Activated naive CD8-positive, alpha-beta T cell treated with anti-CD3 and anti-CD28 coated beads, Interleukin-2, amount 10 ng/mL, durations not matched to agents 7 days and 5 days (primary cell): ENCODE results near the gene PSMD8. TPM values are rescaled to one million over a fixed set of nuclear protein-coding genes. Genes with fewer than 3 reads are reported as not detected.
A peak's percentile ranks its signal among the peaks of the same experiment; 100 is the strongest.
"Not testable (repeated sequence)": the region's sequence is repeated elsewhere in the genome, so short reads cannot be mapped to it uniquely, and the experiment has no call there.

Experiments
- ATAC-seq: fragments of 150-1000 bp; cut with Tn5 transposase; one replicate; pipeline ENCODE4 v1.10.0; 2021; ENCODE audit warnings: low read depth, moderate library complexity
- POLR2A ChIA-PET: fragments of 350-600 bp; sonication (Branson Sonifier 250); formaldehyde crosslinking; loops from one replicate; lab custom pipeline; 2021; ENCODE audit warnings: antibody characterized with exemption; lab: Charles Lee
- DNase-seq: peaks from one replicate; pipeline ENCODE4 v3.0.0; 2021
- H3K27ac Mint-ChIP-seq: one replicate; pipeline ENCODE4 v1.8.0; 2022; ENCODE audit warnings: mild to moderate bottlenecking, mixed read lengths
- H3K27me3 Mint-ChIP-seq: one replicate; pipeline ENCODE4 v1.8.0; 2022; ENCODE audit warnings: mild to moderate bottlenecking, moderate library complexity, mixed read lengths
- H3K36me3 Mint-ChIP-seq: one replicate; pipeline ENCODE4 v1.8.0; 2021; ENCODE audit warnings: mild to moderate bottlenecking, mixed read lengths
- H3K4me1 Mint-ChIP-seq: one replicate; pipeline ENCODE4 v1.8.0; 2021; ENCODE audit warnings: mixed read lengths
- H3K4me3 Mint-ChIP-seq: one replicate; pipeline ENCODE4 v1.8.0; 2022; ENCODE audit warnings: mild to moderate bottlenecking, moderate library complexity, mixed read lengths
- H3K9me3 Mint-ChIP-seq: one replicate; pipeline ENCODE4 v1.8.0; 2021; ENCODE audit warnings: mixed read lengths
- total RNA-seq, 2 experiments: library from RNA; stranded (reverse); gene quantifications; one replicate each; pipeline ENCODE4 v1.2.3, GENCODE V29; 2021

Gene PSMD8
- total RNA-seq, 2 experiments from 2014 or later = 127 to 131 TPM

GRCh38 chr19:38411898-38412297 is 37.5 kb downstream of the PSMD8 start:
- not testable (repeated sequence) for ATAC-seq, H3K4me1 Mint-ChIP-seq, H3K27me3 Mint-ChIP-seq, H3K9me3 Mint-ChIP-seq, H3K27ac Mint-ChIP-seq, DNase-seq, H3K36me3 Mint-ChIP-seq, H3K4me3 Mint-ChIP-seq
- POLR2A ChIA-PET = interaction anchor here (1.2 kb wide), 1 partner anchor 8 kb away, joined by 4 read pairs; the partner anchor contains the start of gene FAM98C

GRCh38 chr19:38412491-38412890 is 38.1 kb downstream of the PSMD8 start:
- DNase-seq (no peak), ATAC-seq (no peak)
- Mint-ChIP-seq H3K4me1 (peaks cover 8% of the 10 kb centered on the region), H3K27me3 (no peaks in the 10 kb centered on the region), H3K9me3 (no peaks in the 10 kb centered on the region), H3K4me3 (no peak overlapping the region), H3K27ac (no peak overlapping the region), H3K36me3 (peaks cover 2% of the 10 kb centered on the region)
- POLR2A ChIA-PET = interaction anchor here (1.2 kb wide), 1 partner anchor 9 kb away, joined by 4 read pairs; the partner anchor contains the start of gene FAM98C

- Mint-ChIP-seq H3K27ac (no peak overlapping the region), H3K4me1 (peaks cover 13% of the 10 kb centered on the region), H3K4me3 (no peak overlapping the region), H3K36me3 (peaks cover 2% of the 10 kb centered on the region), H3K27me3 (no peaks in the 10 kb centered on the region), H3K9me3 (no peaks in the 10 kb centered on the region)
- DNase-seq (no peak), ATAC-seq (no peak)
- POLR2A ChIA-PET = interaction anchor here (1.0 to 1.2 kb wide), 2 partner anchors 9 kb away, joined by 3 to 4 read pairs; partner anchors contain the start of gene FAM98C
Observed at GRCh38 chr19:38412961-38413360, 38.6 kb downstream of the PSMD8 start.

GRCh38 chr19:38413416-38413815 is 39.0 kb downstream of the PSMD8 start:
- DNase-seq (no peak), ATAC-seq (no peak)
- POLR2A ChIA-PET = interaction anchor here (1.0 kb wide), 1 partner anchor 10 kb away, joined by 3 read pairs; no protein-coding TSS in a partner anchor
- no peaks in the 10 kb centered on the region for H3K9me3 Mint-ChIP-seq
- H3K27me3 Mint-ChIP-seq = no peaks in the 10 kb centered on the region
- no peak overlapping the region for H3K4me3 Mint-ChIP-seq
- H3K4me1 Mint-ChIP-seq = peaks cover 14% of the 10 kb centered on the region
- H3K36me3 Mint-ChIP-seq = peaks cover 2% of the 10 kb centered on the region
- no peak overlapping the region for H3K27ac Mint-ChIP-seq

- POLR2A ChIA-PET = interaction anchor here (1.1 kb wide), 1 partner anchor 14 kb away, joined by 4 read pairs; the partner anchor contains the start of gene FAM98C
- H3K27ac Mint-ChIP-seq = peak overlapping the region; percentile 82
- no peaks in the 10 kb centered on the region for H3K36me3 Mint-ChIP-seq
- H3K9me3 Mint-ChIP-seq = no peaks in the 10 kb centered on the region
- peaks cover 17% of the 10 kb centered on the region for H3K4me1 Mint-ChIP-seq
- peak overlapping the region; percentile 77 for H3K4me3 Mint-ChIP-seq
- no peak for ATAC-seq
- peaks cover 2% of the 10 kb centered on the region for H3K27me3 Mint-ChIP-seq
- no peak for DNase-seq
Observed at GRCh38 chr19:38417146-38417543, 42.8 kb downstream of the PSMD8 start.

- Mint-ChIP-seq H3K4me1 (peaks cover 17% of the 10 kb centered on the region), H3K27me3 (peaks cover 2% of the 10 kb centered on the region), H3K36me3 (no peaks in the 10 kb centered on the region), H3K27ac (peak overlapping the region; percentile 82), H3K4me3 (peak overlapping the region; percentile 77), H3K9me3 (no peaks in the 10 kb centered on the region)
- POLR2A ChIA-PET = interaction anchor here (1.1 kb wide), 1 partner anchor 14 kb away, joined by 4 read pairs; the partner anchor contains the start of gene FAM98C
- peak; percentile 75 for DNase-seq
- ATAC-seq = peak; percentile 90
Observed at GRCh38 chr19:38417544-38418506, 43.5 kb downstream of the PSMD8 start.

GRCh38 chr19:38420935-38421334 is 46.6 kb downstream of the PSMD8 start:
- no peaks in the 10 kb centered on the region for H3K9me3 Mint-ChIP-seq
- POLR2A ChIA-PET = no interaction called here
- DNase-seq (no peak), ATAC-seq (no peak)
- H3K27ac Mint-ChIP-seq = no peak overlapping the region
- no peaks in the 10 kb centered on the region for H3K36me3 Mint-ChIP-seq
- peaks cover 2% of the 10 kb centered on the region for H3K27me3 Mint-ChIP-seq
- no peak overlapping the region for H3K4me3 Mint-ChIP-seq
- H3K4me1 Mint-ChIP-seq = peaks cover 20% of the 10 kb centered on the region

GRCh38 chr19:38421856-38422255 is 47.5 kb downstream of the PSMD8 start:
- H3K27ac Mint-ChIP-seq = no peak overlapping the region
- ATAC-seq (no peak), DNase-seq (no peak)
- no peaks in the 10 kb centered on the region for H3K9me3 Mint-ChIP-seq
- H3K4me1 Mint-ChIP-seq = peaks cover 19% of the 10 kb centered on the region
- POLR2A ChIA-PET = no interaction called here
- no peak overlapping the region for H3K4me3 Mint-ChIP-seq
- H3K27me3 Mint-ChIP-seq = peaks cover 3% of the 10 kb centered on the region
- H3K36me3 Mint-ChIP-seq = no peaks in the 10 kb centered on the region

- Mint-ChIP-seq H3K9me3 (no peaks in the 10 kb centered on the region), H3K27ac (no peak overlapping the region), H3K36me3 (no peaks in the 10 kb centered on the region), H3K27me3 (peaks cover 5% of the 10 kb centered on the region), H3K4me1 (peaks cover 15% of the 10 kb centered on the region), H3K4me3 (no peak overlapping the region)
- ATAC-seq (no peak), DNase-seq (no peak)
- POLR2A ChIA-PET = no interaction called here
Observed at GRCh38 chr19:38422438-38422837, 48.1 kb downstream of the PSMD8 start.

- DNase-seq (no peak), ATAC-seq (no peak)
- POLR2A ChIA-PET = interaction anchor here (0.7 kb wide), 1 partner anchor 193 kb away, joined by 4 read pairs; no protein-coding TSS in a partner anchor
- Mint-ChIP-seq H3K4me1 (peaks cover 5% of the 10 kb centered on the region), H3K27me3 (peaks cover 13% of the 10 kb centered on the region), H3K9me3 (no peaks in the 10 kb centered on the region), H3K36me3 (no peaks in the 10 kb centered on the region), H3K4me3 (no peak overlapping the region), H3K27ac (no peak overlapping the region)
Observed at GRCh38 chr19:38424272-38424671, 49.9 kb downstream of the PSMD8 start.

GRCh38 chr19:38425222-38425809 is 50.9 kb downstream of the PSMD8 start:
- Mint-ChIP-seq H3K27me3 (peaks cover 13% of the 10 kb centered on the region), H3K4me3 (peak overlapping the region; percentile 50), H3K27ac (peak overlapping the region; percentile 58), H3K9me3 (no peaks in the 10 kb centered on the region), H3K36me3 (no peaks in the 10 kb centered on the region), H3K4me1 (peaks cover 5% of the 10 kb centered on the region)
- ATAC-seq (no peak), DNase-seq (no peak)
- POLR2A ChIA-PET = interaction anchor here (0.6 to 1.5 kb wide), 4 partner anchors 15 to 192 kb away, joined by 3 to 5 read pairs (median 4); partner anchors contain the start of gene FAM98C

GRCh38 chr19:38425810-38426466 is 51.6 kb downstream of the PSMD8 start, which contains the start of gene RASGRP4:
RASGRP4 (minus strand) TSS chr19:38426219; CDS start chr19:38426091, 128 bp downstream.
- ATAC-seq = peak; percentile 74
- no peaks in the 10 kb centered on the region for H3K36me3 Mint-ChIP-seq
- H3K9me3 Mint-ChIP-seq = no peaks in the 10 kb centered on the region
- H3K4me1 Mint-ChIP-seq = peaks cover 5% of the 10 kb centered on the region
- POLR2A ChIA-PET = interaction anchor here (0.7 to 1.5 kb wide), 2 partner anchors 23 to 236 kb away, joined by 3 to 5 read pairs; partner anchors contain the start of gene FAM98C
- peak within 1 kb of the TSS; percentile 69 for H3K4me3 Mint-ChIP-seq
- peak; percentile 53 for DNase-seq
- peaks cover 19% of the 10 kb centered on the region for H3K27me3 Mint-ChIP-seq
- peak within 1 kb of the TSS; percentile 58 for H3K27ac Mint-ChIP-seq
